ENCODE results near the gene DENND6B.

GRCh38 chr22:50319503-50319951 is 7.3 kb downstream of the DENND6B start:
- no peak for TF ChIP-seq EZH2 (IDR thresholded peaks at IDR 0.05)
- no peak for TF ChIP-seq CTCF (IDR thresholded peaks at IDR 0.05)

Data from neural progenitor cell (in vitro differentiated cells).